ENCODE data around the gene GPC1.
A peak's percentile ranks its signal among the peaks of the same experiment; 100 is the strongest.

The GPC1 gene

DNA sequence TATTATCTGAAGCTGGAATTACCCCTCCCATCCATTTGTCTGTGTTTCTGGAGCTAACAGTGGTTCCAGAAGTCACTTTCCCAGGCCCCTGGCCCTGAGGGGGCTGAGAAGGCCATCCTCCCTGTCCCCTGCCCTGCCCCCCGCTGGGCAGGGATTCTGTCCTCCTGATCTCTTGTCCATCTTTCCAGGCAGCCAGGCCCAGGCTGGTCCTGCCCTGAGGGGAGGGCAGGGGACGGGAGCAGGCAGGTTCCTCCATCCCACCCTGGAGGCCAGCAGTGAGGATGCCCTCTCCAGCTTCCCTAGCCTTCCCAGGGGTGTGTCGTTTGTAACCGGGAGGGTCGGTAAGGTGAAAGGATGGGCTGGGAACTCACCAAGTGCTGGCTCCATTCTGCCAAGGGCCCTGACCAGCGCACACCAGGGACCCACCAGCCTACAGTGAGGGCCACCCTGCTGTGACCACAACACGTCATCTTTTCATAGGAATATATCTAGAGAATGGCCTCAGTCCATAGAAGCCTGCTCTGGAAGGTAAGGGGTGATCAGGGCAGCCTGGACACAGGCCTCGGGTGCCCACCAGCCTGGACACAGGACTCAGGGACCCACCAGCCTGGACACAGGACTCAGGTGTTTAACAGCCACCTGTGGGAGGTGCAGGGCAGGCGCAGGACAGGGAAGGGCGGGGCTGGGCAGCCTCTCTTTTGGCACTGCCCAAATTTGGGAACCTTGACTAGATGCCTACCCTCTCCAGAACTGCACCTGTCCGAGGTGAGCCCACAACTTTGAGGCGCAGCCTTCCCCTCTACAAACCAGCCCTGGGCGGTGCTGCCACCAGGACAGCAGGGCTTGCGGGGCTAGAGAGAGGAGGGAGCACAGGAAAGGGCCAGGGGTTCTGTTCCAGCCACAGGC is 35.8 kb upstream of the GPC1 start:
- no peak overlapping the region for H3K4me3 ChIP-seq
- intact Hi-C loops (cut with DNase I; ENCODE audit: low total_unique reads) = no loop called here
- no peaks in the 10 kb centered on the region for H3K36me3 ChIP-seq
- TF ChIP-seq, protein P1, sequence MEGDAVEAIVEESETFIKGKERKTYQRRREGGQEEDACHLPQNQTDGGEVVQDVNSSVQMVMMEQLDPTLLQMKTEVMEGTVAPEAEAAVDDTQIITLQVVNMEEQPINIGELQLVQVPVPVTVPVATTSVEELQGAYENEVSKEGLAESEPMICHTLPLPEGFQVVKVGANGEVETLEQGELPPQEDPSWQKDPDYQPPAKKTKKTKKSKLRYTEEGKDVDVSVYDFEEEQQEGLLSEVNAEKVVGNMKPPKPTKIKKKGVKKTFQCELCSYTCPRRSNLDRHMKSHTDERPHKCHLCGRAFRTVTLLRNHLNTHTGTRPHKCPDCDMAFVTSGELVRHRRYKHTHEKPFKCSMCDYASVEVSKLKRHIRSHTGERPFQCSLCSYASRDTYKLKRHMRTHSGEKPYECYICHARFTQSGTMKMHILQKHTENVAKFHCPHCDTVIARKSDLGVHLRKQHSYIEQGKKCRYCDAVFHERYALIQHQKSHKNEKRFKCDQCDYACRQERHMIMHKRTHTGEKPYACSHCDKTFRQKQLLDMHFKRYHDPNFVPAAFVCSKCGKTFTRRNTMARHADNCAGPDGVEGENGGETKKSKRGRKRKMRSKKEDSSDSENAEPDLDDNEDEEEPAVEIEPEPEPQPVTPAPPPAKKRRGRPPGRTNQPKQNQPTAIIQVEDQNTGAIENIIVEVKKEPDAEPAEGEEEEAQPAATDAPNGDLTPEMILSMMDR (IDR thresholded peaks at IDR 0.05) = no peak
- H3K4me1 ChIP-seq = no peaks in the 10 kb centered on the region
- no peaks in the 10 kb centered on the region for H3K27me3 ChIP-seq
- H3K27ac ChIP-seq = no peak overlapping the region
- peak; percentile 13 to 51 for DNase-seq
- H3K9me3 ChIP-seq = no peaks in the 10 kb centered on the region

DNA sequence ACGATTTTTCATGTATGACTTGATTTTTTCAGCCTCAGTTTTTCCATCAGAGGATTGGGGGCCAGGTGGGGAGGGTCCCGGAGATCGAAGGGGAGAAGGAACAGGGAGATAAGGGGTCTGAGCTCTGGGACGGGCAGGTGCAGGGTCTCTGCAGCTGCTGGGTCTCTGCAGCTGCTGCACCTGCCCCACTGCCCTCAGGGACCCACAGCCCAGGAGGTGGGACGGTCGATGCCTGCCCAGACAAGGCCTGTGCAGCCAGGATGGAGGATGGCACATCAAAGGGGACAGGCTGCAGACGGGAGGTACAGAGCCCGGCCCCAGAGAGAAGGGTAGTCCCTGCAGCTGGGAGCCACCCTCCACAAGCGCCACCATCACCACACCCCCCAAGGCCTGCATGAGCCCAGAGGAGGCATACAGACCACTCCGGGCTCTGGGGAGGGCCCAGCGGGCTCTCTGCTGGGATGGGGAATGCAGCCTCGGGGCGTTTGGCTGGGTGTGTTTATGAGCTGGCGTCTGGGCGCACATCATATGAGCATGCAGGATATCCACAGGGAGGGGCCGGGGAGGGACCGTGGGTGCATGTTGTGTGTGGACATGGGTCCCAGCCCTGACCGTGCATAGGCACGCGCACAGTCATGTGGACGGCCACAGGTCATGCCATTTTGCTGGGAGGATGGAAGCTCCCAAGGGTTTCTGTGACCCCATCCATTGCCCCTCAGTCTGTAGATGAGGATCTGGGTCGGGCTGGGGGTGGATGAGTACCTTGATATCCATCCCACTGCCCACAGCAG is 34.9 kb upstream of the GPC1 start:
- TF ChIP-seq, protein P1 (IDR thresholded peaks at IDR 0.05) = no peak
- Histone ChIP-seq H3K9me3 (no peaks in the 10 kb centered on the region), H3K27ac (no peak overlapping the region), H3K4me3 (no peak overlapping the region), H3K36me3 (no peaks in the 10 kb centered on the region), H3K4me1 (no peaks in the 10 kb centered on the region), H3K27me3 (no peaks in the 10 kb centered on the region)
- intact Hi-C loops (cut with DNase I; ENCODE audit: low total_unique reads) = no loop called here
- peak; percentile 15 to 61 for DNase-seq

DNA sequence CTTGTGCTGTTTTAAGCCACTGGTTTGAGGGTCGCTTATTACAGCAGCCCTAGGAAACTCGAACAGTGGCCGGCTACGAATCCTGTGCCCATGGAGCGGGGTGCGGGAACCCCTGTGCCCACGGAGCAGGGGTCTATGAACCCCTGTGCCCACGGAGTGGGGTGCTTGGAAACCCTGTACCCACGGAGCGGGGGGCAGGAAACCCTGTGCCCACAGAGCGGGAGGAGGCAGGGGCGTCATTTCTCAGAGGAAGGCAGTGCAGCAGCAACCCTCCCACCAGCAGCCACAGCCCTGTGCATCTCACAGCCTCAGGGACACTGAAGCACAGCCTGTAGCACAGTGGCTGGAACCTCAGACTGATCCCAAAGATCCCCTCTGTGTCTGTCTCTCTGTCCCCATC is 34.2 kb upstream of the GPC1 start:
- Histone ChIP-seq H3K27ac (no peak overlapping the region), H3K4me1 (no peaks in the 10 kb centered on the region), H3K4me3 (no peak overlapping the region), H3K27me3 (no peaks in the 10 kb centered on the region), H3K9me3 (no peaks in the 10 kb centered on the region), H3K36me3 (no peaks in the 10 kb centered on the region)
- peak in 1 of 2 donors; percentile 52 for DNase-seq
- intact Hi-C loops (cut with DNase I; ENCODE audit: low total_unique reads) = no loop called here
- TF ChIP-seq, protein P1 (IDR thresholded peaks at IDR 0.05) = no peak

DNA sequence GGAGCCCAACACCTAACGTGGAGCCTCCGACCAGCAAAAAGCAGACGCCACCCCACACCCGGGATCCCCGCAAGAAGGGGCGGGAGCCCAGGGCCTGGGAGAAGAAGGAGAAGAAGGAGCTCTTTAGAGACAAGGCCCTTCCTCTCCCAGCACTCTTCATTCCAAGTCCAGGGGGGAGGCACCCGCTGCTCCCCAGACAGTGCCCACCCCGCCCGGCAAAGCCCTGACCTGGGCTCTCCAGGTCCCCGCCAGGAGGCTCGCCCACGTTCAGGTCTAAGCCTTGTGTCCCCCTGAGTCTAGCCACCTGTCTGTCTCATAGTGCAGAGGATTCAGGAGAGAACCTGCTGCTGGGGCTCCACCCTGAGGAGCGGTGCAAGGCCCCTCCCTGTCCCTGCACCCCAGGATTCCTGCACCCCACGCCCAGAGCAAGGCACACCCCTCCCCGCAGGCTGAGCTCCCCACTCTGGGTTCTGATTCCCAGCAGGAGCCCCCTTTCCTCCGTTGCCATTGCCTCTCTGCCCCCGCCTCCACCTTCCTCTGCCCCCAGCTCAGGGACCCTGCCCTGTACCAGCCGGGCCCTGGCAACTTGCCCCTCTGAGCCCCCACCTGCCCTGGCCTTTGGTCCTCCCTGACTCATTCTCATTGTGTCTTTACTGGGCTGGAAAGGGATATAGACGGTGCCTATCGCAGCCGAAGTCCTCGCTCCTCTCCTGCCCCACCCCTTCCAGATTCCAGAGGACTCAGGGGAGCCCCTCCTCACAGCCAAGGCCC is 33.5 kb upstream of the GPC1 start:
- intact Hi-C loops (cut with DNase I; ENCODE audit: low total_unique reads) = no loop called here
- DNase-seq = peak; percentile 5 to 37
- Histone ChIP-seq H3K4me1 (no peaks in the 10 kb centered on the region), H3K4me3 (no peak overlapping the region), H3K27me3 (no peaks in the 10 kb centered on the region), H3K27ac (no peak overlapping the region), H3K9me3 (no peaks in the 10 kb centered on the region), H3K36me3 (no peaks in the 10 kb centered on the region)
- TF ChIP-seq, protein P1 (IDR thresholded peaks at IDR 0.05) = no peak

DNA sequence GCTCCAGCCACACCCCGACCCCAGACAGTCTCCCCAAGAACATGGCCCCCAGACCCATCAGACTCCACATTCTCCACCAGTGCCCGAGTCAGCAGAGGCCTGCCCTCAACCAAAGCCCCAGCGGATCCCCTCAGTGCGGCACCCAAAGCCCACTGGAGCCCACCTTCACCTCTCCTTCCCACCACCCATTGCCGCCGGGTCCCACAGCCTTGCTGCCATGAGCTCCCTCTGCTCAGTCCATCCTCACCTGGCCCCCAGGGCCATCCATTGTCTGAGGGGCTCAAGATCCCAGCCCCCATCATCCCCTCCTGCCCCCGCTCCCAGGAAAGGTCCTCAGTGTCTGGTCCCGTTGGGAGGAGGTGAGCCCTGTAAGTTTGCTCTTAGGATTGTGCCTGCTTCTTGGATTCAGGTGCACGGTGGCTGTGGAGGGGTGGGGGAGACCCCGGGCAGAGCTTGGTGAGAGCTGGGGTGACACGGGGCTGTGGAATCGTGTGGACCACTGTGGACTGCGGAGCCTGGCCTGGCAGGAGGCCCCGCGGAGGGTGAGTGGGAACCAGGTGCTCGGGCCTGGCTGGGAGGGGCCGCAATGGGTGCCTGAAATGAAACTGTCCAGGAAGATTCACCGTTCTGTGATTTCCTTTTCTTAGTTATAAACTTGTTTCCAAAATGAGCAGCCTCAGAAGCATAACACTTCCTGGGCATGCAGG is 32.7 kb upstream of the GPC1 start:
- intact Hi-C loops (cut with DNase I; ENCODE audit: low total_unique reads) = no loop called here

More for the DNA sequence above, 32.7 kb upstream of the GPC1 start:
- Histone ChIP-seq H3K4me3 (no peak overlapping the region), H3K27ac (no peak overlapping the region), H3K4me1 (no peaks in the 10 kb centered on the region), H3K36me3 (no peaks in the 10 kb centered on the region), H3K27me3 (no peaks in the 10 kb centered on the region), H3K9me3 (no peaks in the 10 kb centered on the region)
- TF ChIP-seq, protein P1 (IDR thresholded peaks at IDR 0.05) = no peak
- peak; percentile 3 to 48 for DNase-seq

Measured in tibial artery (tissue), 4 donors.